Measurements from ENCODE around the gene MTUS2. TPM values are rescaled to one million over a fixed set of nuclear protein-coding genes. Genes with fewer than 3 reads are reported as not detected.

The MTUS2 gene
- polyA plus RNA-seq, 2 of the 4 experiments (the other 2 are of a cell fraction) = not detected

- TF ChIP-seq PBX3 (IDR thresholded peaks at IDR 0.05) = no peak
- no peak for TF ChIP-seq CHD4 (IDR thresholded peaks at IDR 0.05; ENCODE audit: borderline replicate concordance)
- TF ChIP-seq MAX (IDR thresholded peaks at IDR 0.05) = no peak
- no peak for TF ChIP-seq ELK1 (IDR thresholded peaks at IDR 0.05; ENCODE audit: low read depth, low read length)
- TF ChIP-seq EHMT2 (IDR thresholded peaks at IDR 0.05; ENCODE audit: low read depth) = no peak
- TF ChIP-seq USF2 (IDR thresholded peaks at IDR 0.05) = no peak
These were observed 10.4 kb downstream of the MTUS2 start (continued) for GRCh38 chr13:28830580-28830979.

- Histone ChIP-seq H3K4me1 (no peaks in the 10 kb centered on the region), H3K27ac (no peak overlapping the region), H3K9me3 (0 out of 3 replicates have a peak, but pooled peaks cover 4% of the 10 kb centered on the region), H3K4me2 (no peak overlapping the region), H3K4me3 (no peak overlapping the region)
- ATAC-seq = no peak
- ChIA-PET CTCF (no interaction called here), POLR2A (no interaction called here)
- no peak for FAIRE-seq
- 10% methylated on average over 3 of the region's 3 CpGs for WGBS (ENCODE audit: missing lambda C conversion rate)
- DNase-seq (ENCODE audit: low read depth in 1 of 2, low spot score in 1 of 2) = no peak
- TF ChIP-seq MAFK (IDR thresholded peaks at IDR 0.05; ENCODE audit: partially characterized antibody) (no peak), KDM5A (IDR thresholded peaks at IDR 0.05) (no peak), SREBF2 (IDR thresholded peaks at IDR 0.05) (no peak), ZNF302 (CRISPR knock-in tag; IDR thresholded peaks at IDR 0.05) (no peak), EP300 (IDR thresholded peaks at IDR 0.05) (no peak), SMC3 (IDR thresholded peaks at IDR 0.05) (no peak), NPAS2 (CRISPR knock-in tag; IDR thresholded peaks at IDR 0.05; ENCODE audit: borderline replicate concordance) (no peak), REST (IDR thresholded peaks at IDR 0.05) (no peak), BHLHE40 (IDR thresholded peaks at IDR 0.05; ENCODE audit: low read depth, low read length) (no peak)
These were observed 11.0 kb downstream of the MTUS2 start for GRCh38 chr13:28831117-28831516.

- DNase-seq (ENCODE audit: low read depth in 1 of 2, low spot score in 1 of 2) (no peak), FAIRE-seq (no peak), ATAC-seq (no peak)
- H3K4me2 ChIP-seq = no peak overlapping the region
- ChIA-PET POLR2A (no interaction called here), CTCF (interaction anchor here (2.0 to 2.7 kb wide), 2 partner anchors 12 to 16 kb away, joined by 8 to 10 read pairs; partner anchors contain the start of gene MTUS2)
- no peak overlapping the region for H3K27ac ChIP-seq
- no peak overlapping the region for H3K4me3 ChIP-seq
- no peaks in the 10 kb centered on the region for H3K4me1 ChIP-seq
- H3K9me3 ChIP-seq = no peaks in the 10 kb centered on the region
- 0% methylated on average over 5 of the region's 5 CpGs for WGBS (ENCODE audit: missing lambda C conversion rate)
- TF ChIP-seq EHMT2 (IDR thresholded peaks at IDR 0.05; ENCODE audit: low read depth) (no peak), HES2 (IDR thresholded peaks at IDR 0.05) (no peak), CTCF (IDR thresholded peaks at IDR 0.05) (no peak), ZC3H11A (IDR thresholded peaks at IDR 0.05) (no peak), PHF8 (IDR thresholded peaks at IDR 0.05; ENCODE audit: borderline replicate concordance, low read depth) (no peak), ZSCAN20 (CRISPR knock-in tag; IDR thresholded peaks at IDR 0.05) (no peak), MAFK (IDR thresholded peaks at IDR 0.05; ENCODE audit: partially characterized antibody) (no peak), KDM5A (IDR thresholded peaks at IDR 0.05) (no peak), ELK1 (IDR thresholded peaks at IDR 0.05; ENCODE audit: low read depth, low read length) (no peak)
These were observed 17.0 kb downstream of the MTUS2 start for GRCh38 chr13:28837111-28837510.
